ENCODE data around the gene NFATC2IP. TPM values are rescaled to one million over a fixed set of nuclear protein-coding genes. Genes with fewer than 3 reads are reported as not detected.

NFATC2IP gene
- total and polyA plus RNA-seq, 4 donors, result 5.8 to 17.6 (median 11.9) TPM

- peak overlapping the region; percentile 58 to 65 for H3K9ac ChIP-seq (ENCODE audit: low read depth in 1 of 2, low read length in 2 of 2)
- 5% methylated on average over 17 of the region's 17 CpGs for WGBS
- peaks cover 7 to 26% (median 20%) of the 10 kb centered on the region in 4 donors for H3K36me3 ChIP-seq (ENCODE audit: control insufficient read depth in 4 of 4, insufficient read depth in 3 of 4, low read depth in 1 of 4, low read length in 3 of 4)
- peak overlapping the region; percentile 57 to 69 for H3K27ac ChIP-seq (ENCODE audit: low read depth in 1 of 2, low read length in 2 of 2)
- H3K4me1 ChIP-seq (ENCODE audit: control insufficient read depth in 4 of 4, insufficient read depth in 4 of 4, low read length in 3 of 4), result peaks cover 2 to 13% (median 12%) of the 10 kb centered on the region in 4 donors
- H3K4me3 ChIP-seq (ENCODE audit: low read depth in 1 of 3, low read length in 3 of 3), result peak overlapping the region; percentile 68 to 99 (median 80)
- H3K27me3 ChIP-seq (ENCODE audit: control insufficient read depth in 4 of 4, insufficient read depth in 4 of 4, low read length in 3 of 4), result no peaks in the 10 kb centered on the region
- TF ChIP-seq, protein P1, sequence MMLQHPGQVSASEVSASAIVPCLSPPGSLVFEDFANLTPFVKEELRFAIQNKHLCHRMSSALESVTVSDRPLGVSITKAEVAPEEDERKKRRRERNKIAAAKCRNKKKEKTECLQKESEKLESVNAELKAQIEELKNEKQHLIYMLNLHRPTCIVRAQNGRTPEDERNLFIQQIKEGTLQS (IDR thresholded peaks at IDR 0.05), result no peak
- no peak for TF ChIP-seq FOXA2 (IDR thresholded peaks at IDR 0.05)
- no peak for TF ChIP-seq TAF1 (conservative IDR thresholded peaks at IDR 0.05)
- TF ChIP-seq CTCF (IDR thresholded peaks at IDR 0.05; ENCODE audit: low read depth, low read length, missing input control), result no peak
- TF ChIP-seq RXRA (IDR thresholded peaks at IDR 0.05), result no peak
- TF ChIP-seq, protein P2, sequence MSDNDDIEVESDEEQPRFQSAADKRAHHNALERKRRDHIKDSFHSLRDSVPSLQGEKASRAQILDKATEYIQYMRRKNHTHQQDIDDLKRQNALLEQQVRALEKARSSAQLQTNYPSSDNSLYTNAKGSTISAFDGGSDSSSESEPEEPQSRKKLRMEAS (IDR thresholded peaks at IDR 0.05), result no peak
- no peak for TF ChIP-seq EGR1 (IDR thresholded peaks at IDR 0.05; ENCODE audit: low read depth in 2 of 2)
- TF ChIP-seq FOXA1 (IDR thresholded peaks at IDR 0.05), result no peak
- TF ChIP-seq RAD21 (IDR thresholded peaks at IDR 0.05), result no peak
- TF ChIP-seq, protein P3, sequence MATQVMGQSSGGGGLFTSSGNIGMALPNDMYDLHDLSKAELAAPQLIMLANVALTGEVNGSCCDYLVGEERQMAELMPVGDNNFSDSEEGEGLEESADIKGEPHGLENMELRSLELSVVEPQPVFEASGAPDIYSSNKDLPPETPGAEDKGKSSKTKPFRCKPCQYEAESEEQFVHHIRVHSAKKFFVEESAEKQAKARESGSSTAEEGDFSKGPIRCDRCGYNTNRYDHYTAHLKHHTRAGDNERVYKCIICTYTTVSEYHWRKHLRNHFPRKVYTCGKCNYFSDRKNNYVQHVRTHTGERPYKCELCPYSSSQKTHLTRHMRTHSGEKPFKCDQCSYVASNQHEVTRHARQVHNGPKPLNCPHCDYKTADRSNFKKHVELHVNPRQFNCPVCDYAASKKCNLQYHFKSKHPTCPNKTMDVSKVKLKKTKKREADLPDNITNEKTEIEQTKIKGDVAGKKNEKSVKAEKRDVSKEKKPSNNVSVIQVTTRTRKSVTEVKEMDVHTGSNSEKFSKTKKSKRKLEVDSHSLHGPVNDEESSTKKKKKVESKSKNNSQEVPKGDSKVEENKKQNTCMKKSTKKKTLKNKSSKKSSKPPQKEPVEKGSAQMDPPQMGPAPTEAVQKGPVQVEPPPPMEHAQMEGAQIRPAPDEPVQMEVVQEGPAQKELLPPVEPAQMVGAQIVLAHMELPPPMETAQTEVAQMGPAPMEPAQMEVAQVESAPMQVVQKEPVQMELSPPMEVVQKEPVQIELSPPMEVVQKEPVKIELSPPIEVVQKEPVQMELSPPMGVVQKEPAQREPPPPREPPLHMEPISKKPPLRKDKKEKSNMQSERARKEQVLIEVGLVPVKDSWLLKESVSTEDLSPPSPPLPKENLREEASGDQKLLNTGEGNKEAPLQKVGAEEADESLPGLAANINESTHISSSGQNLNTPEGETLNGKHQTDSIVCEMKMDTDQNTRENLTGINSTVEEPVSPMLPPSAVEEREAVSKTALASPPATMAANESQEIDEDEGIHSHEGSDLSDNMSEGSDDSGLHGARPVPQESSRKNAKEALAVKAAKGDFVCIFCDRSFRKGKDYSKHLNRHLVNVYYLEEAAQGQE (IDR thresholded peaks at IDR 0.05), result no peak
- TF ChIP-seq SP1 (IDR thresholded peaks at IDR 0.05), result no peak
- TF ChIP-seq GABPA (IDR thresholded peaks at IDR 0.05 in 1 of 2, conservative IDR thresholded peaks at IDR 0.05 in 1 of 2), result no peak
- TF ChIP-seq ZBTB33 (IDR thresholded peaks at IDR 0.05), result no peak
- H3K9me3 ChIP-seq (ENCODE audit: control insufficient read depth in 4 of 4, low read length in 3 of 4), result no peaks in the 10 kb centered on the region
- DNase-seq (ENCODE audit: low spot score), result peak; percentile 59
These were observed 740 bp downstream of the NFATC2IP start for GRCh38 chr16:28951410-28951943.

GRCh38 chr16:28958216-28958615 lies 7.5 kb downstream of the NFATC2IP start:
- no peak overlapping the region for H3K9ac ChIP-seq (ENCODE audit: low read depth in 1 of 2, low read length in 2 of 2)
- peaks cover 11 to 59% (median 36%) of the 10 kb centered on the region in 4 donors for H3K36me3 ChIP-seq (ENCODE audit: control insufficient read depth in 4 of 4, insufficient read depth in 3 of 4, low read depth in 1 of 4, low read length in 3 of 4)
- H3K27me3 ChIP-seq (ENCODE audit: control insufficient read depth in 4 of 4, insufficient read depth in 4 of 4, low read length in 3 of 4), result no peaks in the 10 kb centered on the region
- H3K4me3 ChIP-seq (ENCODE audit: low read depth in 1 of 3, low read length in 3 of 3), result no peak overlapping the region
- DNase-seq (ENCODE audit: low spot score), result no peak
- 95% methylated on average over 9 of the region's 9 CpGs for whole genome bisulfite sequencing
- no peak overlapping the region for H3K27ac ChIP-seq (ENCODE audit: low read depth in 1 of 2, low read length in 2 of 2)
- H3K9me3 ChIP-seq (ENCODE audit: control insufficient read depth in 4 of 4, low read length in 3 of 4), result no peaks in the 10 kb centered on the region
- H3K4me1 ChIP-seq (ENCODE audit: control insufficient read depth in 4 of 4, insufficient read depth in 4 of 4, low read length in 3 of 4), result peaks cover 0 to 1% (median 0%) of the 10 kb centered on the region in 4 donors
- TF ChIP-seq FOXA2 (IDR thresholded peaks at IDR 0.05) (no peak), HNF4G (IDR thresholded peaks at IDR 0.05) (no peak), ZBTB33 (IDR thresholded peaks at IDR 0.05) (no peak), HNF4A (conservative IDR thresholded peaks at IDR 0.05) (no peak), GABPA (IDR thresholded peaks at IDR 0.05 in 1 of 2, conservative IDR thresholded peaks at IDR 0.05 in 1 of 2) (no peak), YY1 (IDR thresholded peaks at IDR 0.05) (no peak), JUND (IDR thresholded peaks at IDR 0.05) (no peak), RAD21 (IDR thresholded peaks at IDR 0.05) (no peak), CTCF (IDR thresholded peaks at IDR 0.05; ENCODE audit: low read depth, low read length, missing input control) (no peak), SP1 (IDR thresholded peaks at IDR 0.05) (no peak)
- TF ChIP-seq, protein P1 (IDR thresholded peaks at IDR 0.05), result no peak
- TF ChIP-seq, protein P2 (IDR thresholded peaks at IDR 0.05), result no peak

Measured in liver (tissue), 9 donors.